Activated naive CD4-positive, alpha-beta T cell treated with anti-CD3 and anti-CD28 coated beads, Interleukin-2, amount 10 ng/mL, durations not matched to agents 7 days and 5 days (primary cell): Measurements from ENCODE around the gene SLC14A1.

Source experiments
- CTCF ChIA-PET: fragments of 350-600 bp; sonication (Branson Sonifier 250); formaldehyde crosslinking; loops from one replicate; lab custom pipeline; 2021; ENCODE audit warnings: antibody characterized with exemption; lab: Charles Lee
- DNase-seq: peaks from one replicate; pipeline ENCODE4 v3.0.0-alpha.2; 2020
- H3K27ac Mint-ChIP-seq: one replicate; pipeline ENCODE4 v1.8.0; 2021; ENCODE audit warnings: mild to moderate bottlenecking, moderate library complexity, mixed read lengths
- H3K27me3 Mint-ChIP-seq: one replicate; pipeline ENCODE4 v1.8.0; 2021; ENCODE audit warnings: mild to moderate bottlenecking, mixed read lengths
- H3K36me3 Mint-ChIP-seq: one replicate; pipeline ENCODE4 v1.8.0; 2021; ENCODE audit warnings: mixed read lengths
- H3K4me1 Mint-ChIP-seq: one replicate; pipeline ENCODE4 v1.8.0; 2021; ENCODE audit warnings: mixed read lengths
- H3K4me3 Mint-ChIP-seq: one replicate; pipeline ENCODE4 v1.8.0; 2021; ENCODE audit warnings: mild to moderate bottlenecking, moderate library complexity, mixed read lengths
- H3K9me3 Mint-ChIP-seq: one replicate; pipeline ENCODE4 v1.8.0; 2021; ENCODE audit warnings: mixed read lengths

The SLC14A1 gene

GRCh38 chr18:45728336-45729010, 4.5 kb downstream of the SLC14A1 start:
- Mint-ChIP-seq H3K27me3 (peaks cover 17% of the 10 kb centered on the region), H3K9me3 (no peaks in the 10 kb centered on the region), H3K27ac (no peak overlapping the region), H3K4me1 (peaks cover 5% of the 10 kb centered on the region), H3K36me3 (no peaks in the 10 kb centered on the region), H3K4me3 (no peak overlapping the region)
- CTCF ChIA-PET: interaction anchor here (1.1 to 3.4 kb wide), 3 partner anchors 64 to 151 kb away, joined by 3 to 10 read pairs (median 4); no protein-coding TSS in a partner anchor
- no peak for DNase-seq

GRCh38 chr18:45730832-45731575, 7.0 kb downstream of the SLC14A1 start:
- no peak for DNase-seq
- Mint-ChIP-seq H3K4me3 (no peak overlapping the region), H3K9me3 (no peaks in the 10 kb centered on the region), H3K27me3 (peaks cover 17% of the 10 kb centered on the region), H3K36me3 (no peaks in the 10 kb centered on the region), H3K27ac (no peak overlapping the region), H3K4me1 (no peaks in the 10 kb centered on the region)
- CTCF ChIA-PET: interaction anchor here (1.0 to 3.4 kb wide), 5 partner anchors 7 to 150 kb away, joined by 3 to 10 read pairs (median 3); no protein-coding TSS in a partner anchor

- no peak overlapping the region for H3K27ac Mint-ChIP-seq
- DNase-seq: no peak
- H3K27me3 Mint-ChIP-seq: peaks cover 17% of the 10 kb centered on the region
- H3K36me3 Mint-ChIP-seq: no peaks in the 10 kb centered on the region
- no peaks in the 10 kb centered on the region for H3K4me1 Mint-ChIP-seq
- H3K4me3 Mint-ChIP-seq: no peak overlapping the region
- CTCF ChIA-PET: interaction anchor here (1.0 to 3.4 kb wide), 3 partner anchors 10 to 149 kb away, joined by 3 to 10 read pairs (median 5); no protein-coding TSS in a partner anchor
- no peaks in the 10 kb centered on the region for H3K9me3 Mint-ChIP-seq
Observed at GRCh38 chr18:45731716-45732115, 7.7 kb downstream of the SLC14A1 start.

- H3K4me1 Mint-ChIP-seq: no peaks in the 10 kb centered on the region
- no peaks in the 10 kb centered on the region for H3K36me3 Mint-ChIP-seq
- peaks cover 11% of the 10 kb centered on the region for H3K27me3 Mint-ChIP-seq
- CTCF ChIA-PET: no interaction called here
- no peak for DNase-seq
- no peak overlapping the region for H3K27ac Mint-ChIP-seq
- no peaks in the 10 kb centered on the region for H3K9me3 Mint-ChIP-seq
- no peak overlapping the region for H3K4me3 Mint-ChIP-seq
Observed at GRCh38 chr18:45733535-45733934, 9.6 kb downstream of the SLC14A1 start.

- Mint-ChIP-seq H3K27me3 (peaks cover 20% of the 10 kb centered on the region), H3K9me3 (no peaks in the 10 kb centered on the region), H3K36me3 (no peaks in the 10 kb centered on the region), H3K27ac (no peak overlapping the region), H3K4me1 (no peaks in the 10 kb centered on the region), H3K4me3 (no peak overlapping the region)
- no peak for DNase-seq
- CTCF ChIA-PET: interaction anchor here (0.7 kb wide), 2 partner anchors 69 to 300 kb away, joined by 3 to 5 read pairs; no protein-coding TSS in a partner anchor
Observed at GRCh38 chr18:45734505-45734904, 10.5 kb downstream of the SLC14A1 start.

- H3K27me3 Mint-ChIP-seq: peaks cover 20% of the 10 kb centered on the region
Observed at GRCh38 chr18:45734944-45735343, 11.0 kb downstream of the SLC14A1 start.

GRCh38 chr18:45738660-45739059, 14.7 kb downstream of the SLC14A1 start:
- H3K4me1 Mint-ChIP-seq: no peaks in the 10 kb centered on the region
- no peak overlapping the region for H3K4me3 Mint-ChIP-seq
- CTCF ChIA-PET: interaction anchor here (1.4 kb wide), 1 partner anchor 9 kb away, joined by 3 read pairs; no protein-coding TSS in a partner anchor
- no peak for DNase-seq
- no peaks in the 10 kb centered on the region for H3K36me3 Mint-ChIP-seq
- peaks cover 15% of the 10 kb centered on the region for H3K27me3 Mint-ChIP-seq
- no peaks in the 10 kb centered on the region for H3K9me3 Mint-ChIP-seq
- no peak overlapping the region for H3K27ac Mint-ChIP-seq

More at GRCh38 chr18:45734944-45735343, 11.0 kb downstream of the SLC14A1 start:
- CTCF ChIA-PET: interaction anchor here (0.7 to 1.2 kb wide), 2 partner anchors 12 to 299 kb away, joined by 4 to 5 read pairs; no protein-coding TSS in a partner anchor
- H3K36me3 Mint-ChIP-seq: no peaks in the 10 kb centered on the region
- H3K27ac Mint-ChIP-seq: no peak overlapping the region
- no peaks in the 10 kb centered on the region for H3K9me3 Mint-ChIP-seq
- DNase-seq: no peak
- H3K4me1 Mint-ChIP-seq: no peaks in the 10 kb centered on the region
- H3K4me3 Mint-ChIP-seq: no peak overlapping the region

GRCh38 chr18:45739268-45739667, 15.3 kb downstream of the SLC14A1 start:
- no peak for DNase-seq
- CTCF ChIA-PET: interaction anchor here (1.4 kb wide), 1 partner anchor 9 kb away, joined by 3 read pairs; no protein-coding TSS in a partner anchor
- Mint-ChIP-seq H3K4me3 (no peak overlapping the region), H3K4me1 (no peaks in the 10 kb centered on the region), H3K9me3 (no peaks in the 10 kb centered on the region), H3K36me3 (no peaks in the 10 kb centered on the region), H3K27me3 (peaks cover 15% of the 10 kb centered on the region), H3K27ac (no peak overlapping the region)

- peaks cover 15% of the 10 kb centered on the region for H3K27me3 Mint-ChIP-seq
- H3K27ac Mint-ChIP-seq: no peak overlapping the region
- no peak overlapping the region for H3K4me3 Mint-ChIP-seq
- H3K4me1 Mint-ChIP-seq: no peaks in the 10 kb centered on the region
- CTCF ChIA-PET: no interaction called here
- no peaks in the 10 kb centered on the region for H3K36me3 Mint-ChIP-seq
- H3K9me3 Mint-ChIP-seq: no peaks in the 10 kb centered on the region
- no peak for DNase-seq
Observed at GRCh38 chr18:45739848-45740247, 15.9 kb downstream of the SLC14A1 start.

GRCh38 chr18:45741056-45741455, 17.1 kb downstream of the SLC14A1 start:
- Mint-ChIP-seq H3K4me3 (no peak overlapping the region), H3K27me3 (peaks cover 15% of the 10 kb centered on the region), H3K27ac (no peak overlapping the region), H3K36me3 (no peaks in the 10 kb centered on the region), H3K4me1 (no peaks in the 10 kb centered on the region), H3K9me3 (no peaks in the 10 kb centered on the region)
- DNase-seq: no peak
- CTCF ChIA-PET: no interaction called here

GRCh38 chr18:45745817-45746461, 22.0 kb downstream of the SLC14A1 start:
- DNase-seq: no peak
- H3K9me3 Mint-ChIP-seq: no peaks in the 10 kb centered on the region
- no peak overlapping the region for H3K4me3 Mint-ChIP-seq
- H3K27me3 Mint-ChIP-seq: peaks cover 6% of the 10 kb centered on the region
- H3K36me3 Mint-ChIP-seq: no peaks in the 10 kb centered on the region
- no peaks in the 10 kb centered on the region for H3K4me1 Mint-ChIP-seq
- CTCF ChIA-PET: interaction anchor here (0.7 to 0.8 kb wide), 2 partner anchors 21 to 23 kb away, joined by 3 read pairs; no protein-coding TSS in a partner anchor
- no peak overlapping the region for H3K27ac Mint-ChIP-seq

GRCh38 chr18:45748501-45748900, 24.5 kb downstream of the SLC14A1 start:
- H3K9me3 Mint-ChIP-seq: no peaks in the 10 kb centered on the region
- H3K27ac Mint-ChIP-seq: no peak overlapping the region
- H3K4me3 Mint-ChIP-seq: no peak overlapping the region
- DNase-seq: no peak
- CTCF ChIA-PET: no interaction called here
- no peaks in the 10 kb centered on the region for H3K4me1 Mint-ChIP-seq
- H3K36me3 Mint-ChIP-seq: no peaks in the 10 kb centered on the region
- H3K27me3 Mint-ChIP-seq: peaks cover 9% of the 10 kb centered on the region

- no peaks in the 10 kb centered on the region for H3K9me3 Mint-ChIP-seq
- no peak overlapping the region for H3K27ac Mint-ChIP-seq
- no peak for DNase-seq
- H3K27me3 Mint-ChIP-seq: peaks cover 19% of the 10 kb centered on the region
- CTCF ChIA-PET: interaction anchor here (1.7 kb wide), 1 partner anchor 28 kb away, joined by 3 read pairs; no protein-coding TSS in a partner anchor
- H3K4me1 Mint-ChIP-seq: no peaks in the 10 kb centered on the region
- H3K4me3 Mint-ChIP-seq: no peak overlapping the region
- no peaks in the 10 kb centered on the region for H3K36me3 Mint-ChIP-seq
Observed at GRCh38 chr18:45749918-45750689, 26.1 kb downstream of the SLC14A1 start.
